ENCODE measurements around the gene CYRIA.

The CYRIA gene

DNA sequence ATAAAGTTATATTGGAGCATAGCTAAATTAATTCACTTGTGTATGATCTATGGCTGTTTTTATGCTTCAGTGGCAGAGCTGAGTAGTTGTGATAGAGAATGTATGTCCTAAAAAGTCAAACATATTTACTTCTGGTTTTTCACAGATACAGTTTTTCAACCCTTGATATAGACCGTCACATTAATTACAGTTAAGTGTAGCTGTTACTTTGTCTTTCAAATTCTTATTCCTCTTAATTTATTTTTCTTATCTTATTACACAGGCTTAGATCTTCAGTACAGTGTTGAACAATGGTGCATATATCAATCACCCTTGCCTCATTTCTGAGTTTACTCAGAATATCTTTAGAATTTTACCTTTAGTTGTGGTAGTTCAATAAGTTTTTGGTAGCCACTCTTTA, 12.2 kb upstream of the CYRIA start:
- TF ChIP-seq, protein P1, sequence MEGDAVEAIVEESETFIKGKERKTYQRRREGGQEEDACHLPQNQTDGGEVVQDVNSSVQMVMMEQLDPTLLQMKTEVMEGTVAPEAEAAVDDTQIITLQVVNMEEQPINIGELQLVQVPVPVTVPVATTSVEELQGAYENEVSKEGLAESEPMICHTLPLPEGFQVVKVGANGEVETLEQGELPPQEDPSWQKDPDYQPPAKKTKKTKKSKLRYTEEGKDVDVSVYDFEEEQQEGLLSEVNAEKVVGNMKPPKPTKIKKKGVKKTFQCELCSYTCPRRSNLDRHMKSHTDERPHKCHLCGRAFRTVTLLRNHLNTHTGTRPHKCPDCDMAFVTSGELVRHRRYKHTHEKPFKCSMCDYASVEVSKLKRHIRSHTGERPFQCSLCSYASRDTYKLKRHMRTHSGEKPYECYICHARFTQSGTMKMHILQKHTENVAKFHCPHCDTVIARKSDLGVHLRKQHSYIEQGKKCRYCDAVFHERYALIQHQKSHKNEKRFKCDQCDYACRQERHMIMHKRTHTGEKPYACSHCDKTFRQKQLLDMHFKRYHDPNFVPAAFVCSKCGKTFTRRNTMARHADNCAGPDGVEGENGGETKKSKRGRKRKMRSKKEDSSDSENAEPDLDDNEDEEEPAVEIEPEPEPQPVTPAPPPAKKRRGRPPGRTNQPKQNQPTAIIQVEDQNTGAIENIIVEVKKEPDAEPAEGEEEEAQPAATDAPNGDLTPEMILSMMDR (IDR thresholded peaks at IDR 0.05; ENCODE audit: low read depth, low read length, missing control alignments) = no peak
- in situ Hi-C loops (cut with HindIII; ENCODE audit: low sequenced_read_pairs) = no loop called here
- no peak overlapping the region for H3K4me3 ChIP-seq (ENCODE audit: low read depth, low read length)
- DNase-seq (ENCODE audit: low read depth) = no peak

DNA sequence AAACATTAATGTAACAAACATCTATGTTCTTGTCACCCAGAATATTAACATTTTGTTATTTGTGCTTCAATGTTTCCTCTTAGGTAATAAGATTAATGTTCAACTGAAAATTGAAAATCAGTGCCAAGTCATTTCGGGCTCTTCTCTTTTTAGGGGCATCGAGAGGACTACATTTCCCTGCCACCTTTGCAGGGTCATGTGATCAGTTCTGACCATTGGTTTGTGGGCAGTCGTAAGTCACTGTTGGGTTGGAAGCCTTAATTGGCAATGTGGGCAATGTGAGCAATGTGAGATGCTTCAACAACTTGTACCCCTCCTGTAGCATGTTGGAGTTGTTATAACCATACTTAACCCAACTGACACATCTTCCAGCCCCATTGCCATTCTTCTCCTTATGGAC, 10.1 kb upstream of the CYRIA start:
- no peak for DNase-seq (ENCODE audit: low read depth)
- in situ Hi-C loops (cut with HindIII; ENCODE audit: low sequenced_read_pairs) = no loop called here
- H3K4me3 ChIP-seq (ENCODE audit: low read depth, low read length) = no peak overlapping the region
- TF ChIP-seq, protein P1 (IDR thresholded peaks at IDR 0.05; ENCODE audit: low read depth, low read length, missing control alignments) = no peak

DNA sequence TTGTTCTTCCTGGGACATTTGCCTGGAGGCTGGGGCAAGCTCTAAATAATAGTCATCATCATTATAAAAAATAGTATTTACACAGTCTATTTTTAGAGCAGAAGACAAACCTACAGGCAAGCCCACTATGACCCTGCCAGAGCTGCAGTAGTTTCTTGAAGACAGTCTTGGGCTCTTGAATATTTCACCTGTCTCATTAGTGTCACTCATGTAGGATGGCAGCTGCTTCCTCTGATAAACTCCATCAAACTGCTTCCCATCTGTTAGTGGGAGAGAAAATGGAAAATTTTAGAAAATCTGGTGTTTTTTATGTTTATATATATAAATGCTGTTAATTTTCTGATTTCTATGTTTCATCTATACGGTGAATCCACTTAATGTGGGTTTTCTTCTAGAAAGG, 8.5 kb upstream of the CYRIA start:
- TF ChIP-seq, protein P1 (IDR thresholded peaks at IDR 0.05; ENCODE audit: low read depth, low read length, missing control alignments) = no peak
- no peak for DNase-seq (ENCODE audit: low read depth)
- H3K4me3 ChIP-seq (ENCODE audit: low read depth, low read length) = no peak overlapping the region
- in situ Hi-C loops (cut with HindIII; ENCODE audit: low sequenced_read_pairs) = no loop called here

DNA sequence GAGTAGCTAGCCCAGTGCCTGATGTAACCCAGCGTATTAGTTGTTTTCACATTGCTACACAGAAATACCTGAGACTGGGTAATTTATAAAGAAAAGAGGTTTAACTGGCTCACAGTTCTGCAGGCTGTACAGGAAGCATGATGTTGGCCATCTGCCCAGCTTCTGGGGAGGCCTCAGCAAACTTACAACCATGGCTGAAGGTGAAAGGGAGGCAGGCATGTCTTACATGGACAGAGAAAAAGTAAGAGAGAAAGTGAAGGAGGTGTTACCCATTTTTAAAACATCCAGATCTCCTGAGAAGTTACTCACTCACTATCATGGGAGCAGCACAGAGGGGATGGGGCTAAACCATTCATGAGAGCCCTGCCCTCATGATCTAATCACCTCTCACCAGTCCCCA, 6.1 kb upstream of the CYRIA start:
- DNase-seq (ENCODE audit: low read depth) = no peak
- no peak overlapping the region for H3K4me3 ChIP-seq (ENCODE audit: low read depth, low read length)
- in situ Hi-C loops (cut with HindIII; ENCODE audit: low sequenced_read_pairs) = no loop called here
- TF ChIP-seq, protein P1 (IDR thresholded peaks at IDR 0.05; ENCODE audit: low read depth, low read length, missing control alignments) = no peak

DNA sequence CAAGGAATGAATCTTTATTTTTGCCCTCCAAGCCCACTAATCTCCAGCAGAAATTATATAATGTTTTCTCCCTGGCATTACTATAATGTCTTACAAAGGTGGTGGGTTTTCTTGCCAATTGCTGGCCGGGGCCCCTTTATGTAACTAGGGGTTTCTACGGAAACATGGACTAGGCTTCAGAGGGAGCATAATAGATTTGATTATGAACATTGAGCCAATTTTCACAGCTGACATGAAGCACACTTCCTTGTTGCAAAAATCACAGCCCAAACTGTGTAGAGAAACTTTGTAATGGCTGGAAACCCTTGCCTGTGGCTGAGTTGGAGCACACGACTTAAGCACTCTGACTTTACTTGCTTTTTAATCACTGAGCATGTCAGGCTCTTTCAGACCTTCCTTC, 3.8 kb upstream of the CYRIA start:
- in situ Hi-C loops (cut with HindIII; ENCODE audit: low sequenced_read_pairs) = loop anchor here (5.0 kb wide), 1 partner anchor 73 kb away; no protein-coding TSS in a partner anchor
- no peak for DNase-seq (ENCODE audit: low read depth)
- no peak overlapping the region for H3K4me3 ChIP-seq (ENCODE audit: low read depth, low read length)
- TF ChIP-seq, protein P1 (IDR thresholded peaks at IDR 0.05; ENCODE audit: low read depth, low read length, missing control alignments) = no peak

DNA sequence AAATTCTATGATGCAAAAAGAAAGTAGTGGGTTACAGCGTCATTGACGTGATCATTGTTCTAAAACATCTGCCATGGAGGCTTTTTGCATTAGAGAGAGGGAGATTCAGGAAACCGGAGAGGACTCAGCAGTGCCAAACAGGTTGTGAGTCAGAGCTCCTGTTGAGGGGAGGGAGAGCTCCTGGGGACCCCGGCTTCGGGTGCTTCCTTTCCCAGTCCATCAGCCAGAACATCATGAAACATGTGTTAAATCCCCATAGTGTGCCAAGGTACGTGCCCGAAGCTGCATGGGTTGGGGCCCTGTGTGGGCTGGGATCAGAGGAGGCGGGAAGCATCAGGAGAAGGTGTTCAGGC, 791 bp upstream of the CYRIA start:
- peak overlapping the region; percentile 43 for H3K4me3 ChIP-seq (ENCODE audit: low read depth, low read length)
- DNase-seq (ENCODE audit: low read depth) = peak; percentile 88
- in situ Hi-C loops (cut with HindIII; ENCODE audit: low sequenced_read_pairs) = loop anchor here (5.0 kb wide), 1 partner anchor 76 kb away; no protein-coding TSS in a partner anchor
- TF ChIP-seq, protein P1 (IDR thresholded peaks at IDR 0.05; ENCODE audit: low read depth, low read length, missing control alignments) = no peak
